Spleen (tissue), 7 donors: ENCODE measurements around the gene GDF3.

Source experiments
- POLR2AphosphoS5 ChIP-seq, 3 donors: sonication (generic); formaldehyde crosslinking; IDR thresholded peaks; one replicate each; pipeline ENCODE4 v1.5.1; 2017; ENCODE audit warnings: antibody characterized with exemption in 3 of 3
- TF ChIP-seq, protein P1 (sequence below), 11 experiments: fragments of 200-600 bp in 7 of 11; fragments of 450-650 bp in 4 of 11; sonication (generic) in 4 of 11; IDR thresholded peaks in 8 of 11; conservative IDR thresholded peaks in 3 of 11; 1 replicate in 7 of 11; 2 replicates in 4 of 11; pipeline versions ENCODE4 v1.4.0 to v1.8.0; 2016 to 2021; ENCODE audit warnings: antibody characterized with exemption in 11 of 11, inconsistent platforms in 4 of 11, mild to moderate bottlenecking in 1 of 11
- donor health status: DM: no; HTN: no; CAD: no; lungs with moderate emphysema.
- donor health status: DM: no; HTN: no; CAD: no.
- donor health status: DM: no; HTN: no; CAD: no.

- TF ChIP-seq, protein P1, sequence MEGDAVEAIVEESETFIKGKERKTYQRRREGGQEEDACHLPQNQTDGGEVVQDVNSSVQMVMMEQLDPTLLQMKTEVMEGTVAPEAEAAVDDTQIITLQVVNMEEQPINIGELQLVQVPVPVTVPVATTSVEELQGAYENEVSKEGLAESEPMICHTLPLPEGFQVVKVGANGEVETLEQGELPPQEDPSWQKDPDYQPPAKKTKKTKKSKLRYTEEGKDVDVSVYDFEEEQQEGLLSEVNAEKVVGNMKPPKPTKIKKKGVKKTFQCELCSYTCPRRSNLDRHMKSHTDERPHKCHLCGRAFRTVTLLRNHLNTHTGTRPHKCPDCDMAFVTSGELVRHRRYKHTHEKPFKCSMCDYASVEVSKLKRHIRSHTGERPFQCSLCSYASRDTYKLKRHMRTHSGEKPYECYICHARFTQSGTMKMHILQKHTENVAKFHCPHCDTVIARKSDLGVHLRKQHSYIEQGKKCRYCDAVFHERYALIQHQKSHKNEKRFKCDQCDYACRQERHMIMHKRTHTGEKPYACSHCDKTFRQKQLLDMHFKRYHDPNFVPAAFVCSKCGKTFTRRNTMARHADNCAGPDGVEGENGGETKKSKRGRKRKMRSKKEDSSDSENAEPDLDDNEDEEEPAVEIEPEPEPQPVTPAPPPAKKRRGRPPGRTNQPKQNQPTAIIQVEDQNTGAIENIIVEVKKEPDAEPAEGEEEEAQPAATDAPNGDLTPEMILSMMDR (IDR thresholded peaks at IDR 0.05 in 8 of 11, conservative IDR thresholded peaks at IDR 0.05 in 3 of 11), result no peak
- TF ChIP-seq POLR2AphosphoS5 (IDR thresholded peaks at IDR 0.05), result no peak
Observed at GRCh38 chr12:7729746-7730145, 34.2 kb upstream of the GDF3 start.
